HL-60 (cell line): Measurements from ENCODE around the gene NOXA1.

Experiments
- CTCF ChIP-seq: IDR thresholded peaks from one replicate; pipeline ENCODE4 v1.5.1; 2011; ENCODE audit warnings: low read length, control low read depth, inconsistent platforms; ENCODE audit not compliant: insufficient read depth
- GABPA ChIP-seq: IDR thresholded peaks from 2 replicates; pipeline ENCODE4 v1.6.1; 2012; ENCODE audit warnings: low read depth
- POLR2AphosphoS5 ChIP-seq: IDR thresholded peaks from 2 replicates; pipeline ENCODE4 v1.6.1; 2012; ENCODE audit warnings: low read depth
- SPI1 ChIP-seq: IDR thresholded peaks from 2 replicates; pipeline ENCODE4 v1.6.1; 2012; ENCODE audit warnings: low read depth, mild to moderate bottlenecking, borderline replicate concordance
- TF ChIP-seq, protein P1 (sequence below): IDR thresholded peaks from 2 replicates; pipeline ENCODE4 v1.6.1; 2012; ENCODE audit warnings: low read depth; ENCODE audit not compliant: insufficient replicate concordance

- TF ChIP-seq CTCF (no peak), POLR2AphosphoS5 (no peak), GABPA (no peak), SPI1 (no peak)
- TF ChIP-seq, protein P1, sequence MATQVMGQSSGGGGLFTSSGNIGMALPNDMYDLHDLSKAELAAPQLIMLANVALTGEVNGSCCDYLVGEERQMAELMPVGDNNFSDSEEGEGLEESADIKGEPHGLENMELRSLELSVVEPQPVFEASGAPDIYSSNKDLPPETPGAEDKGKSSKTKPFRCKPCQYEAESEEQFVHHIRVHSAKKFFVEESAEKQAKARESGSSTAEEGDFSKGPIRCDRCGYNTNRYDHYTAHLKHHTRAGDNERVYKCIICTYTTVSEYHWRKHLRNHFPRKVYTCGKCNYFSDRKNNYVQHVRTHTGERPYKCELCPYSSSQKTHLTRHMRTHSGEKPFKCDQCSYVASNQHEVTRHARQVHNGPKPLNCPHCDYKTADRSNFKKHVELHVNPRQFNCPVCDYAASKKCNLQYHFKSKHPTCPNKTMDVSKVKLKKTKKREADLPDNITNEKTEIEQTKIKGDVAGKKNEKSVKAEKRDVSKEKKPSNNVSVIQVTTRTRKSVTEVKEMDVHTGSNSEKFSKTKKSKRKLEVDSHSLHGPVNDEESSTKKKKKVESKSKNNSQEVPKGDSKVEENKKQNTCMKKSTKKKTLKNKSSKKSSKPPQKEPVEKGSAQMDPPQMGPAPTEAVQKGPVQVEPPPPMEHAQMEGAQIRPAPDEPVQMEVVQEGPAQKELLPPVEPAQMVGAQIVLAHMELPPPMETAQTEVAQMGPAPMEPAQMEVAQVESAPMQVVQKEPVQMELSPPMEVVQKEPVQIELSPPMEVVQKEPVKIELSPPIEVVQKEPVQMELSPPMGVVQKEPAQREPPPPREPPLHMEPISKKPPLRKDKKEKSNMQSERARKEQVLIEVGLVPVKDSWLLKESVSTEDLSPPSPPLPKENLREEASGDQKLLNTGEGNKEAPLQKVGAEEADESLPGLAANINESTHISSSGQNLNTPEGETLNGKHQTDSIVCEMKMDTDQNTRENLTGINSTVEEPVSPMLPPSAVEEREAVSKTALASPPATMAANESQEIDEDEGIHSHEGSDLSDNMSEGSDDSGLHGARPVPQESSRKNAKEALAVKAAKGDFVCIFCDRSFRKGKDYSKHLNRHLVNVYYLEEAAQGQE, result no peak
These were observed 52.5 kb downstream of the NOXA1 start for GRCh38 chr9:137475666-137476065.
